Measurements from ENCODE around the gene DST.

DST gene

GRCh38 chr6:56540232-56541029 is 102.3 kb downstream of the DST start:
- ChIA-PET CTCF (interaction anchor here (0.9 to 2.9 kb wide), 11 partner anchors 9 to 54 kb away, joined by 3 to 23 read pairs (median 7); no protein-coding TSS in a partner anchor), POLR2A (no interaction called here)
- DNase-seq (ENCODE audit: extremely low spot score), result no peak
- no peak for TF ChIP-seq CTCF (IDR thresholded peaks at IDR 0.05; ENCODE audit: control extremely low read depth, extremely low read depth, low read depth, missing control alignments)

GRCh38 chr6:56539527-56540105 is 103.1 kb downstream of the DST start:
- TF ChIP-seq CTCF (IDR thresholded peaks at IDR 0.05; ENCODE audit: control extremely low read depth, extremely low read depth, low read depth, missing control alignments), result no peak
- DNase-seq (ENCODE audit: extremely low spot score), result no peak
- POLR2A ChIA-PET, result no interaction called here
- CTCF ChIA-PET, result interaction anchor here (0.9 to 1.4 kb wide), 5 partner anchors 9 to 32 kb away, joined by 3 to 7 read pairs (median 3); no protein-coding TSS in a partner anchor

GRCh38 chr6:56538851-56539250 is 103.8 kb downstream of the DST start:
- ChIA-PET POLR2A (no interaction called here), CTCF (interaction anchor here (0.9 to 1.4 kb wide), 5 partner anchors 8 to 33 kb away, joined by 3 to 7 read pairs (median 3); no protein-coding TSS in a partner anchor)
- DNase-seq (ENCODE audit: extremely low spot score), result no peak
- TF ChIP-seq CTCF (IDR thresholded peaks at IDR 0.05; ENCODE audit: control extremely low read depth, extremely low read depth, low read depth, missing control alignments), result no peak

- ChIA-PET POLR2A (no interaction called here), CTCF (interaction anchor here (0.9 to 1.0 kb wide), 2 partner anchors 9 to 12 kb away, joined by 3 read pairs; no protein-coding TSS in a partner anchor)
- TF ChIP-seq CTCF (IDR thresholded peaks at IDR 0.05; ENCODE audit: control extremely low read depth, extremely low read depth, low read depth, missing control alignments), result no peak
These were observed 105.4 kb downstream of the DST start for GRCh38 chr6:56537223-56537770.

GRCh38 chr6:56536536-56536935 is 106.2 kb downstream of the DST start:
- DNase-seq (ENCODE audit: extremely low spot score), result no peak
- no peak for TF ChIP-seq CTCF (IDR thresholded peaks at IDR 0.05; ENCODE audit: control extremely low read depth, extremely low read depth, low read depth, missing control alignments)
- ChIA-PET CTCF (interaction anchor here (0.9 to 2.1 kb wide), 3 partner anchors 8 to 13 kb away, joined by 3 to 4 read pairs (median 3); no protein-coding TSS in a partner anchor), POLR2A (no interaction called here)

More at GRCh38 chr6:56537223-56537770, 105.4 kb downstream of the DST start:
- DNase-seq (ENCODE audit: extremely low spot score), result no peak

GRCh38 chr6:56535626-56536025 is 107.1 kb downstream of the DST start:
- ChIA-PET CTCF (interaction anchor here (2.1 kb wide), 1 partner anchor 9 kb away, joined by 4 read pairs; no protein-coding TSS in a partner anchor), POLR2A (no interaction called here)
- DNase-seq (ENCODE audit: extremely low spot score), result no peak
- TF ChIP-seq CTCF (IDR thresholded peaks at IDR 0.05; ENCODE audit: control extremely low read depth, extremely low read depth, low read depth, missing control alignments), result no peak
